ENCODE data around the gene IL1RL1.

DNA sequence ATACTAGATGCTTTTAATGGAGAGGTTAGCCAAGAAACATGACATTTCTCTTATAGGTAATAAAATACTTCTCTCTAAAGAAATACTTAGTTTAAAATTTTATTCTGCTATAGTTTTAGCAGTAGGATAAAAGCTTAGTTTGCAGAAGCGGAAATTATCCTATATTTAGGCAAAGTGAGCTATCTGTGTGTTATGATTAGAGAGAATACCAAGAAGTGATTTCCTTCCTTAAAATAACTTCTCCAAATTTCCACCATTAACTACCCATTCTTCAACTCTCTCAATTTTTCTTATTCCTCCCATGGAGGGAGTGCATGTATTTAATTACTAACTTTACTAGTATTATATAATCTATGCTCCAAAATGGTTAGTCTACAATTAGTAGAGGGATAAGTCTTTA is 15.8 kb upstream of the IL1RL1 start:
- TF ChIP-seq, protein P1, sequence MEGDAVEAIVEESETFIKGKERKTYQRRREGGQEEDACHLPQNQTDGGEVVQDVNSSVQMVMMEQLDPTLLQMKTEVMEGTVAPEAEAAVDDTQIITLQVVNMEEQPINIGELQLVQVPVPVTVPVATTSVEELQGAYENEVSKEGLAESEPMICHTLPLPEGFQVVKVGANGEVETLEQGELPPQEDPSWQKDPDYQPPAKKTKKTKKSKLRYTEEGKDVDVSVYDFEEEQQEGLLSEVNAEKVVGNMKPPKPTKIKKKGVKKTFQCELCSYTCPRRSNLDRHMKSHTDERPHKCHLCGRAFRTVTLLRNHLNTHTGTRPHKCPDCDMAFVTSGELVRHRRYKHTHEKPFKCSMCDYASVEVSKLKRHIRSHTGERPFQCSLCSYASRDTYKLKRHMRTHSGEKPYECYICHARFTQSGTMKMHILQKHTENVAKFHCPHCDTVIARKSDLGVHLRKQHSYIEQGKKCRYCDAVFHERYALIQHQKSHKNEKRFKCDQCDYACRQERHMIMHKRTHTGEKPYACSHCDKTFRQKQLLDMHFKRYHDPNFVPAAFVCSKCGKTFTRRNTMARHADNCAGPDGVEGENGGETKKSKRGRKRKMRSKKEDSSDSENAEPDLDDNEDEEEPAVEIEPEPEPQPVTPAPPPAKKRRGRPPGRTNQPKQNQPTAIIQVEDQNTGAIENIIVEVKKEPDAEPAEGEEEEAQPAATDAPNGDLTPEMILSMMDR (conservative IDR thresholded peaks at IDR 0.05; ENCODE audit: low read length): no peak
- no peak for TF ChIP-seq EZH2phosphoT487 (IDR thresholded peaks at IDR 0.05; ENCODE audit: borderline replicate concordance)

Data from Loucy (cell line).